Endothelial cell of umbilical vein (primary cell): Measurements from ENCODE around the gene PHF2. TPM values are rescaled to one million over a fixed set of nuclear protein-coding genes. Genes with fewer than 3 reads are reported as not detected.

ENCODE experiments used
- BruUV-seq: library from RNA; stranded (reverse); fragments of 400-500 nt; replicated peaks from 2 replicates; lab custom pipeline; 2021; lab: Mats Ljungman, UMichigan
- CTCF ChIA-PET: fragments of 300-600, 350-600 bp; sonication (Branson Sonifier 250); formaldehyde crosslinking; loops from one replicate; lab custom pipeline; 2021; ENCODE audit warnings: antibody characterized with exemption, inconsistent platforms; lab: Charles Lee
- POLR2A ChIA-PET: fragments of 300-600, 350-600 bp; sonication (Branson Sonifier 250); formaldehyde crosslinking; loops from one replicate; lab custom pipeline; 2021; ENCODE audit warnings: antibody characterized with exemption, inconsistent platforms; lab: Charles Lee
- DNase-seq: peaks from one replicate; pipeline ENCODE4 v3.0.0-alpha.2; 2011; ENCODE audit warnings: low read depth, low spot score
- FAIRE-seq: peaks from 2 replicates; lab custom pipeline; 2011; peaks lifted over from hg19 to GRCh38; lab: Jason Lieb, UNC
- H2AFZ ChIP-seq: 2 replicates; pipeline ENCODE4 v1.6.0; 2012; ENCODE audit warnings: low read depth, low read length, control low read depth, inconsistent platforms
- H3K27ac ChIP-seq: 2 replicates; pipeline ENCODE4 v1.5.1; 2011; ENCODE audit warnings: low read depth, mild to moderate bottlenecking, control low read depth, low read length, moderate library complexity; ENCODE audit not compliant: insufficient read depth
- H3K27me3 ChIP-seq, 2 experiments: 2 replicates each; pipeline versions ENCODE4 v1.6.0 to v1.6.1; 2011; ENCODE audit warnings: low read length in 2 of 2, mixed read lengths in 1 of 2; ENCODE audit not compliant: control insufficient read depth in 2 of 2, insufficient read depth in 2 of 2
- H3K36me3 ChIP-seq, 2 experiments: 2 replicates in 1 of 2; 3 replicates in 1 of 2; pipeline ENCODE4 v1.5.1; 2011; ENCODE audit warnings: low read length in 2 of 2, mild to moderate bottlenecking in 1 of 2, moderate library complexity in 1 of 2; ENCODE audit not compliant: control insufficient read depth in 2 of 2, insufficient read depth in 2 of 2; ENCODE audit errors: extremely low read depth in 1 of 2
- H3K4me1 ChIP-seq: 3 replicates; pipeline ENCODE4 v1.5.1; 2011; ENCODE audit warnings: mild to moderate bottlenecking, low read length; ENCODE audit not compliant: control insufficient read depth, insufficient read depth; ENCODE audit errors: extremely low read depth
- H3K4me2 ChIP-seq: 2 replicates; pipeline ENCODE4 v1.6.1; 2011; ENCODE audit warnings: low read length, control low read depth, mixed read lengths; ENCODE audit not compliant: insufficient read depth
- H3K4me3 ChIP-seq, 3 experiments: fragments of 200-600 bp in 1 of 3; sonication (generic), shearing (Covaris generic) in 1 of 3; replicated peaks in 1 of 3; 2 replicates each; pipeline ENCODE4 v1.5.1; 2011 to 2016; ENCODE audit warnings: control low read depth in 3 of 3, low read length in 3 of 3, mild to moderate bottlenecking in 2 of 3, inconsistent platforms in 1 of 3, low read depth in 1 of 3, moderate library complexity in 1 of 3; ENCODE audit not compliant: insufficient read depth in 1 of 3
- H3K79me2 ChIP-seq: 2 replicates; pipeline ENCODE4 v1.6.0; 2012; ENCODE audit warnings: low read length, inconsistent platforms; ENCODE audit not compliant: control insufficient read depth, insufficient read depth
- H3K9ac ChIP-seq: replicated peaks from 2 replicates; pipeline ENCODE3; 2011; ENCODE audit warnings: low read length, control low read depth; ENCODE audit not compliant: insufficient read depth; ENCODE audit errors: extremely low read depth
- H3K9me1 ChIP-seq: replicated peaks from 3 replicates; pipeline ENCODE4 v1.6.0; 2011; ENCODE audit warnings: mild to moderate bottlenecking, low read length; ENCODE audit not compliant: control insufficient read depth, insufficient read depth; ENCODE audit errors: extremely low read depth
- H3K9me3 ChIP-seq: replicated peaks from 2 replicates; pipeline ENCODE4 v1.5.1; 2012; ENCODE audit warnings: low read length, inconsistent platforms; ENCODE audit not compliant: control insufficient read depth, insufficient read depth
- H4K20me1 ChIP-seq: replicated peaks from 2 replicates; pipeline ENCODE3; 2011; ENCODE audit warnings: mild to moderate bottlenecking, low read length; ENCODE audit not compliant: control insufficient read depth, insufficient read depth; ENCODE audit errors: extremely low read depth
- CTCF ChIP-seq, 2 donors: IDR thresholded peaks; 1 replicate in 1 of 2; 2 replicates in 1 of 2; pipeline ENCODE4 v1.5.1; 2011; ENCODE audit warnings: low read length in 2 of 2, mild to moderate bottlenecking in 2 of 2, moderate library complexity in 2 of 2, control low read depth in 1 of 2, inconsistent platforms in 1 of 2, low read depth in 1 of 2; ENCODE audit not compliant: insufficient read depth in 1 of 2; ENCODE audit errors: extremely low read depth in 1 of 2
- FOS ChIP-seq: IDR thresholded peaks from 2 replicates; pipeline ENCODE4 v1.6.1; 2011; ENCODE audit warnings: mild to moderate bottlenecking, low read length, moderate library complexity, borderline replicate concordance; ENCODE audit not compliant: insufficient read depth
- GATA2 ChIP-seq: IDR thresholded peaks from 2 replicates; pipeline ENCODE4 v1.7.0; 2011; ENCODE audit warnings: low read depth, mild to moderate bottlenecking, moderate library complexity, mixed read lengths, low read length; ENCODE audit not compliant: insufficient read length, insufficient read depth
- JUN ChIP-seq: IDR thresholded peaks from 2 replicates; pipeline ENCODE4 v1.6.1; 2011; ENCODE audit warnings: borderline replicate concordance, low read depth; ENCODE audit not compliant: insufficient read length, insufficient read depth
- MAX ChIP-seq: IDR thresholded peaks from 2 replicates; pipeline ENCODE4 v1.6.1; 2011; ENCODE audit not compliant: insufficient read depth, insufficient read length
- MYC ChIP-seq: IDR thresholded peaks from one replicate; pipeline ENCODE4 v1.6.1; 2011; ENCODE audit warnings: mild to moderate bottlenecking, low read depth, low read length
- POLR2A ChIP-seq: IDR thresholded peaks from 2 replicates; pipeline ENCODE4 v1.6.1; 2012; ENCODE audit warnings: low read depth, mild to moderate bottlenecking, control low read depth, low read length
- POLR2AphosphoS5 ChIP-seq: IDR thresholded peaks from 2 replicates; pipeline ENCODE4 v1.6.1; 2012; ENCODE audit warnings: low read depth, mild to moderate bottlenecking, control low read depth, low read length, moderate library complexity; ENCODE audit not compliant: insufficient read depth
- dilution Hi-C: fragments of 300-500 bp; cut with MboI; formaldehyde crosslinking; loops from one replicate; pipeline ENCODE4 v1.15.0; 2019; ENCODE audit warnings: low sequenced_read_pairs; ENCODE audit not compliant: extremely low pct_ligation_motif_present
- intact Hi-C: fragments of 100-400 bp; cut with micrococcal nuclease; formaldehyde crosslinking; loops from one replicate; pipeline ENCODE4 v1.10.0; 2022
- polyA plus RNA-seq, 4 experiments: library from polyadenylated mRNA; depleted of rRNA in 3 of 4; stranded (reverse) in 3 of 4; unstranded in 1 of 4; fragments of >200 nt; gene quantifications; 2 replicates each; pipeline versions ENCODE4 v1.2.1 to v1.2.3, GENCODE V29; 2011 to 2012; ENCODE audit warnings: missing spikeins in 1 of 4
- total RNA-seq: library from RNA; stranded (reverse); gene quantifications from 2 replicates; pipeline ENCODE4 v1.2.3, GENCODE V29; 2021

The PHF2 gene
- total and polyA plus RNA-seq, 2 donors (not counting 3 experiments of a cell fraction or from before 2014, with no cell fraction given): 9.8 to 22.5 TPM

GRCh38 chr9:93629920-93630319 is 53.5 kb downstream of the PHF2 start:
- peaks cover 0 to 9% of the 10 kb centered on the region in 2 experiments for H3K36me3 ChIP-seq
- H2AFZ ChIP-seq: no peak overlapping the region
- no peak overlapping the region for H3K4me2 ChIP-seq
- no peak overlapping the region for H3K27ac ChIP-seq
- FAIRE-seq (no peak), DNase-seq (no peak)
- H3K79me2 ChIP-seq: peaks cover 7% of the 10 kb centered on the region
- no peak overlapping the region for H3K9ac ChIP-seq
- TF ChIP-seq JUN (no peak), GATA2 (no peak), MAX (no peak), MYC (no peak), POLR2A (no peak), CTCF (IDR thresholded peaks at IDR 0.05; ENCODE audit: extremely low read depth in 1 of 2, insufficient read depth in 1 of 2, low read depth in 1 of 2, low read length in 2 of 2) (no peak), FOS (no peak), POLR2AphosphoS5 (no peak)
- no peaks in the 10 kb centered on the region for H3K27me3 ChIP-seq
- H3K4me1 ChIP-seq: no peaks in the 10 kb centered on the region
- POLR2A ChIA-PET: no interaction called here
- CTCF ChIA-PET: no interaction called here
- H3K4me3 ChIP-seq: no peak overlapping the region
- intact Hi-C loops: no loop called here
- dilution Hi-C loops: no loop called here
- peaks cover 3% of the 10 kb centered on the region for H3K9me3 ChIP-seq
- H3K9me1 ChIP-seq: no peaks in the 10 kb centered on the region
- BruUV-seq: no TSS peak
- H4K20me1 ChIP-seq: no peaks in the 10 kb centered on the region
